ENCODE data around the gene SLC16A14.
"Not testable (repeated sequence)": the region's sequence is repeated elsewhere in the genome, so short reads cannot be mapped to it uniquely, and the experiment has no call there.

Gene SLC16A14

GRCh38 chr2:230068651-230069055 lies at the start of gene SLC16A14:
TSS of gene SLC16A14 (minus strand) at chr2:230068924. CDS start at chr2:230059352, 9,572 bp downstream.
- DNase-seq, result no peak

- no peak for DNase-seq
Observed at GRCh38 chr2:230106771-230107170, 38.0 kb upstream of the SLC16A14 start.

GRCh38 chr2:230101967-230102366 lies 33.2 kb upstream of the SLC16A14 start:
- DNase-seq, result not testable (repeated sequence)

DNA sequence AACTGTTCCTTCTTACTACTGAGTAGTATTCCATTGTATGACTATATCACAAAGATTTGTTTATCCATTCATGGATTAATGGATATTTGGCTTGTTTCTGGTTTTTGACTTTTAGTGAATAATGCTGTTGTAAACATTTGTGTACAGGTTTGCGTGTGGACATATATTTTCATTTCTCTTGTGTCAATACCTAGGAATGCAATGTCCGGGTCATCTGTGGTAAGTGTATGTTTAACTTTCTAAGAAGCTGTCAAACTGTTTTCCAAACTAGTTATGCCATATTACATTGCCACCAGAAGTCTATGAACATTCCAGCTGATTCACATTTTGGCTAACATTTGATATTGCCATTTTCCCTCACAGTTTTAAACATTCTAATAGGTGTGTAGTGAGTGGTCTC lies 29.1 kb upstream of the SLC16A14 start:
- no peak for DNase-seq

- DNase-seq, result no peak
Observed at GRCh38 chr2:230097424-230097823, 28.7 kb upstream of the SLC16A14 start.

DNA sequence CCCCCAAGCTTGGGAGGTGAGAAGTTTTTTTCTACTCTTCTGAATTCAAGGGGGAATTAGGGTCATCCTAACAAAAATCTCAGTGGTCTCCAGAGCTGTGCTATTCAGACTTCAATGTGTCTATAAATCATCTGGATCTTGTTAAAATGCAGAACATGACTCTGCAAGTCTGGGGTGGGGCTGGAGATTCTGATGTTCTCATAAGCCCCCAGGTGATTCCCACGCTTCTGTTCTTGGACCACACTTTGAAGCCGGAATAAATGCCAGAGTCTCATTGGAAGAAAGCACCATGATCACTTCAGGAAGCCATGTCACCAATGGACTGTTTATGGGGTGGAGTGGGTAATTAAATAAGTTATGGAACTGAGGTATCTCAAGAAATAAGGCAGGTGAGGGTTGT lies 22.2 kb upstream of the SLC16A14 start:
- DNase-seq, result no peak

DNA sequence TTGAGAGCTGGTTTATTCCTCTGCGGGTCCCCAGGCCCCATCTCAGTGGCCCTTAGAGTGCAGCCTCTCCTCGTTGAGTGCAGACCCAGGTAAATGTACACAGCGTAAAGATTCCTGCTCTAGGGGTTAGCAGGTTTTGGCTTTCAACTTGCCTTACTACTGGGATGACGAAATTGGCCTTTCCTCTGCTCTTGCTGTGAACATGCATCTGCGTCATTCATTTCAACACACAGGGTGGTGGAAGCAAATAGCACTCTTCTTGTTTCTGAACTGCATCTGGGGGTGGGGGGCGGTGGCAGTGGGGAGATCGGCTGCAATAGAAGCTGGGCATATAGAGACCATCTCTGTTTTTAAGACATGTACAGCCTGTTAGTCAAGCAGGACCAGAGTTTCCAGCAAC lies 16.5 kb upstream of the SLC16A14 start:
- DNase-seq, result no peak

DNA sequence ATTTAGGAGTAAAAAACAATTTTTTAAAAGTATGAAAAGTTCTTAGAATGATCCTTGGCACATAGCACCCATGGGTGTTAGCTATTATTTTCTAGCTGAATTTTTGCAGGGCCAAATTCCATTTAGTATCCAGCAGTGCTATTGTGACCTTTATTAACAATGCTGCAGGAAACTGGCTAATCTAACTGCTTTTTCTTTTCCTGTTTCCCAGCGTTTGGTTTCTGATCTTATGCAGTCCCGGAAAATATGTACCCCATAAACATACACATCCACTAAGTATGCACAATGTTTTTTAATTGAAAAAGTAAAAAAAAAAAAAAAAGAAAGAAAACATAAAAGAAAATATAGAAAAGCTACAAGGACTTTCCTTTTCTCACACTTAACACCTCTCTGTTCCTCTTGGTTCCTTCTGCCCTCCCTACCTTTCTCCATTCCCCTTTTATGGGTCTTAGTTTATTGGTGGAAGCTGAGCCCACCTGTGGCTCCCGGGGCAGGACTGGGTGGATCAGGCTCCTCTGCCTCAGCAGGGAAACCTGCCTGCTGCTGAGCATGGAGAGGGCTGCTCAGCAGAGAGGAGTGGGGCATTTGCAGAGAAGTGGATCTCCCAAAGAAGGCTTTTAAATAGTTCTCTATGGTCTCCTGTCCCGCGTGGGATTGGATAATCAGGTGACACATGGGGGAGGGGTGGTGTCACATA lies 9.3 kb upstream of the SLC16A14 start:
- DNase-seq, result no peak

DNA sequence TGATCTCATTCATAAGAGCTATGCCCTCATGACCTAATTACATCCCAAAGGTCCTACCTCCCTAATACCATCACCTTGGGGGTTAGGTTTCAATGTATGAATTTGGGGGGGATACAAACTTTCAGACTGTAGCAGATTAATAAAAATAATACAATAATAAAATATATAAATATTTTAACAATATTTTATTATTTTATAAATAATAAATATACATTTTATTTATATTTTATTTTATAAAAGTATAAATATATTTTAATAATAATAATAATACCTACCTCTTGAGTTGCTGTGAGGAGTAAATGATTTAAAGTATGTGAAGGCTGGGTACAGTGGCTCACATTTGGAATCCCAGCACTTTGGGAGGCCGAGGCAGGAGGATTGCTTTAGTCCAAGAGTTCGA lies 8.1 kb upstream of the SLC16A14 start:
- DNase-seq, result no peak

DNA sequence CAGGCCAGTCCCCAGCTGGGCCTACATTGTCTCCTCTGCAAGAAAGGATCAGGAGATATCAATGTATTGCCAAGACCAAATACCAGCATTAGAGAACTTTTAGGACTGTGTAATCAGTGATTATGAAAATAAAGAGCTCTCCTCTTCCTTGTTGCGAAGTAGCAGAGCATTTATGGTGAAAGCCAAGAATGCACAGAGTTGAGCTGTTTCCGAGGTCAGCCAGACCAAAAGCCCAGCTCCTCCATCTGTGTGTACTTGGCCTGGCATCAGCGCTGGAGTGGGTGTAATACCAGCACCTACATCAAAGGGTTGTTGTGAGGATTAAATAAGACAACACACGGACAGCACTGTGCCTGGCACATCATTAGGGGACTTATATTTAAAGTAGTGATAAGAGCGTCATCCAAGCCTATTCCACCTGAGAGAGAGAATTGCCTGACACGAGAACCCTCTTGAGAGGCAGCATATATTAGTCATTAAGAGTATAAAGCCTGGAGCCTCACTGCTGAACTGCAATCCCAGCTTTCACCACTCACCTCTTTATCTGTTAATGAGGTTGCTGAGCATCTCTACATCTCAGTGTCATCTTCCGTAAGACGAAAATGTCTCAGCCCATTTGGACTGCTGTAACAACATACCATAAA lies 7.4 kb upstream of the SLC16A14 start:
- DNase-seq, result no peak

GRCh38 chr2:230071421-230071820 lies 2.7 kb upstream of the SLC16A14 start:
- no peak for DNase-seq

DNA sequence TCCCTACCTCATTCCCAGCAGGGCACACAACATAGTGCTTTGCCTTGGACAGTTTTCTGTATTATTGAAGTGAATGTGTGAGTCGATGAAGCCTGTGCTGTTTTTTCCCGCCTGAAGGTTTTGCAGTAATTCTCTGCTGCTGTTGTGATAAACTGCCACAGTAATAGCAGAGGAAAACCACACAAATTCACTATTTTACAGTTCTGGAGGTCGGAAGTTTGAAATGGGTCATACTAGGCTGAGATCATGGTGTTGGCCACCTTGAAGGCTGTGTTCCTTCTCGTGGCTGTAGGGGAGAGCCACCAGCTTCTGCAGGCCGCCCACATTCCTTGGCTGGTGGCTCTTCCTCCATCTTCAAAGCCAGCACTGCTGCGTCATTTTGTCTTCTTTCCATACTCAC lies 678 bp upstream of the SLC16A14 start:
- no peak for DNase-seq

- no peak for DNase-seq
Observed at GRCh38 chr2:230068016-230068650, 591 bp downstream of the SLC16A14 start.

- no peak for DNase-seq
Observed at GRCh38 chr2:230060672-230061293, 7.9 kb downstream of the SLC16A14 start.

- no peak for DNase-seq
Observed at GRCh38 chr2:230053753-230054478, 14.8 kb downstream of the SLC16A14 start.

- DNase-seq, result no peak
Observed at GRCh38 chr2:230052299-230052698, 16.4 kb downstream of the SLC16A14 start.

GRCh38 chr2:230050136-230050535 lies 18.6 kb downstream of the SLC16A14 start:
- no peak for DNase-seq

- DNase-seq, result no peak
Observed at GRCh38 chr2:230048010-230048671, 20.6 kb downstream of the SLC16A14 start.

DNA sequence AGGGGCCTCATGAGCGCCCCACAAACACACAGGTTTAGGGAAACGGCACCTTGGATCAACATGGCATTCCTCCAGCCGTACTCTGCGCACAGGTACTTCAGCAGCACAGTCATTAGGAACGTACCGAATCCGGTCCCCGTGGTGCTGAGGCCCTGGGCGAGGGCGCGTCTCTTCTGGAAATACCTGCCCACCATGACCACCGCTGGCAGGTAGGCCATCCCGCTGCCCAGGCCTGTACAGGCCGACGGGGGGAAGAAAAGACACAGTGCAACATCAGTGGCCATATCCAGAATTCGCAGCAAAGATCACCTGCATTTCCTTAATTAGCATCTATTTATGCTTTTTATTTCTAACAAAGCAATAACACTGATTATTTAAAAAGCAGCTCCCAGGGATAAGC lies 22.2 kb downstream of the SLC16A14 start:
- no peak for DNase-seq

GRCh38 chr2:230043461-230043860 lies 25.3 kb downstream of the SLC16A14 start:
- DNase-seq, result no peak

DNA sequence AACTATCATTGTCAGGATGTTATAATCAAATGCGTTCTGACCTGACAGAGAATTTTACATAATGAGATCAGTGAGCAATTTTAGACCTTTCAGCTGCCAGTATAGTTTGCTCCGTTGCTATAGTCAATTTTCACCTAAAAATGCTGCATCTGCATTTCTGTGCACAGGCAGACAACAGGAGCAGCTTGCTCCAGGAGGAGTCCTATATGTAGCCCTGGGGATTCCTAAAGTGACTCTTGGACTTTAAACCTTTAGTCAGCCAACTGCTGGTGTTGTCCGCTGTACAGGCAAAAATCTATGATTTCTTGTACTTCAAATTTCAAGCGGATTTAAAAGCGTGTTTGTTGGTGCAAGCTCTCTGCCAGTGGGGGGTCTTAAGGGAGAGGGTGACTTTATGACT lies 25.7 kb downstream of the SLC16A14 start:
- DNase-seq, result no peak

- no peak for DNase-seq
Observed at GRCh38 chr2:230042195-230042594, 26.5 kb downstream of the SLC16A14 start.

DNA sequence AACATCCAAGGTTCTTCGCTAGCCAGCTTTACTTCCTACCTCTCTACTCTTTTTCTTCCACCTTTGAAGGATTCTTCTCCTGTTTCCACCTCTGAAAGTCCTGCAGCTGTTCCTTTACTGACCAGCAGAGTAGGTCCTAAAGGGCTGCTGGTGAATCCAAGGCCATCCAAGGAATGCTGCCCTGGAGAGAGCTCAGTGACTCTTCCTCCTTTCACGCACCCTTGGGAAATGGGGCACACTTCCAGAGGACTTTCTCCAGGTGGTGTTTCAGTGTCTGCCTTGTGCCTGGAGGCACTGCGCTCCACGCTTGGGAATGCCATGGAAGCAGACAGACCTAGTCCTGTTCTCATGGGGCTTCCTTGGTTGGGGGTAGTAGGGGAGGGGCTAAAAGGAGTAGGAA lies 45.4 kb downstream of the SLC16A14 start:
- DNase-seq, result no peak
